SKM-1 (cell line): Measurements from ENCODE around the gene MKNK1.

Source experiments
- DNase-seq: peaks from one replicate; lab custom pipeline; 2025; ENCODE audit not compliant: unreplicated experiment; lab: John Stamatoyannopoulos, UW

MKNK1 gene

GRCh38 chr1:46599059-46599970 is 4.8 kb downstream of the MKNK1 start:
- no peak for DNase-seq

DNA sequence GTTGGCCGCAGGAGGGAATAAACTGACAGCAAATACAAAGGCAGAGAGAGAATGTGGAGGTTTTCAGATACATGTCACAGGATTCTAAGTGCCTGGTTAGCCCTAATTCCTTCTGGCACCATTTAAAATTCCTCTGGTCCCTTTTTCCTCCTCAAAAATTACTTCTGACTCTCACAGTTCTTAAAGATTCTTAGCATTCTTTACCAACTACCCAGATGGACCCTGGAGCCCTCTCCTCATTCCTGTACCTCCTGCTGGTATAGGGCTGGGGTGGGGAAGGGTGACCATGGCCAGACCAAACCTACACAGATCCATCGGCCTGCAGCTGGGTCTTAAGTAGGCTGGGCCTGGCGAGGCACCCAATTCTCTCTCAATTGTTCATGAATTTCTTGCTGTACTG is 7.2 kb downstream of the MKNK1 start:
- no peak for DNase-seq

GRCh38 chr1:46596036-46596435 is 8.0 kb downstream of the MKNK1 start:
- no peak for DNase-seq

- peak; percentile 82 for DNase-seq
Observed at GRCh38 chr1:46595127-46595526, 8.9 kb downstream of the MKNK1 start.

DNA sequence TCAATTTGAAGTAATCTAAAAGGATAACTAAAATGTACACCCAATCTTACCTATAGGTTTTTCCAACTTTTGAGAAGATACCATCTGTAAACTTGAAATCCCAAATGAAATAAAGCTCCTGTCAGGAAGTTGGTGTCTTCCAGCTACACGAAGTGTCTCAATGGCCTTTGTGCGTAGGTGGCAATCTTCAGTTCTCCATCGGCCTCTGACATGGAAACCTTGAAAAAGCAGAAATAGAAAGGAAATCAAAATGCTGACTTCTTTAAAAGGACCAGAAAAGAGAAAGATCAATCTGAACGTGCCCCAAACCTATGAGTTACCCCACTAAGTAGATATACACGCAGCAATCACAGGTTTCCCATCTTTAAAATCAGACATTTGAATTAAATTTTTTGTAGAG is 10.0 kb downstream of the MKNK1 start:
- DNase-seq = no peak

DNA sequence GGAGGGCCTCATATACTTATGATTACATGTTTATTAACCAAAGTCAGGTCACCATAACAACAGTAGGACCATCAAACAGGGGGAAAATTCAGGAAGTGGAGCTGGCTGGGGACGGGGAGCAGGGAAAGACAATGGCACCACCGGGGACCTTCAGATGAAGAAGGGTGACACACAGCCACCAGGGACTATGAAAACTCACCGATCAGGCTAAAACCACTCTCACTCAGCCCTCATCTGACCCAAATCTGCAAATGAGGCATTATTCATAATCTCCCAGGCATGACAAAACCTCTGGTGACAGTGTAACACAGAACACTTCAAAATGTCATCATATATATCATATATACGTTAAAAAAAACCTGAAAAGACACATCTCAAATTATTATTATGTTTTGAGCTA is 11.2 kb downstream of the MKNK1 start:
- no peak for DNase-seq

DNA sequence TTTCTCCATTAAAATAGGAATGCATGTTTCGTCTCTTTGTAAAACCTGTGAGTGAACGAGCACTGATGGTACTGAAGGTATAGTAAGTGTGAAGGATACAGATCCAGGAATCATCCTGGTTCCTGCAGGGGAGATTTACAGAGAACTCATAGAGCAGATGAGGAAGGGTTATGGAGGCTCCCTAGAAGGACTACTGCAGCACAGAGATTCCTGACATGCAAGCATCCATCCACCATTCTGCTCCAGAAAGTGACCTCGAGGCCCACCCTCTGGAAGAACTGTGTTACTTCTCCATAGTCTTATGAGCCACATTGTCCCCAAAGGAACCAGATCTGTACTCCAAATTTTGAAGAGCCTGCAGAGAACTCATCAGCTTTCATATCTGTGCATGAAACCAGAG is 14.5 kb downstream of the MKNK1 start:
- DNase-seq = no peak

GRCh38 chr1:46587069-46587468 is 17.0 kb downstream of the MKNK1 start:
- DNase-seq = peak; percentile 77

GRCh38 chr1:46585312-46585938 is 18.6 kb downstream of the MKNK1 start:
- DNase-seq = no peak

DNA sequence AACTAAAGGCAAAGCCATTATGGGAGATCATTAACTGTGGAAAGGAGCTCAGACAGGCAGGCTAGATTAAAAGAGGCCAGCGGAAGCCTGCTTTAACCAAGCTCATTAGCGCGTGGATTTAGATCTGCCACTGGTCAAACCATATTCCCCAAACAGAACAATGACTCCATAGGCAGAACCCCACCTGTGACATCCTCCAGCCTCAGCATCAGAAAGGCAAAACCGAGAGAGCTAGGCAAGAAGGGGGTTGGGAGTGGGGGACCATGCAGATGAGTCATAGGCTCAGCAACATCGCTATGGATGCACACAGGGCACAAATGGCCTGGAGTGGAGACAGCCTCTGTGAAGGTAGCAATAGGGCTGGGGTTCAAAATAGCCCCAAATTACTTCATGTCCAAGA is 20.6 kb downstream of the MKNK1 start:
- no peak for DNase-seq

DNA sequence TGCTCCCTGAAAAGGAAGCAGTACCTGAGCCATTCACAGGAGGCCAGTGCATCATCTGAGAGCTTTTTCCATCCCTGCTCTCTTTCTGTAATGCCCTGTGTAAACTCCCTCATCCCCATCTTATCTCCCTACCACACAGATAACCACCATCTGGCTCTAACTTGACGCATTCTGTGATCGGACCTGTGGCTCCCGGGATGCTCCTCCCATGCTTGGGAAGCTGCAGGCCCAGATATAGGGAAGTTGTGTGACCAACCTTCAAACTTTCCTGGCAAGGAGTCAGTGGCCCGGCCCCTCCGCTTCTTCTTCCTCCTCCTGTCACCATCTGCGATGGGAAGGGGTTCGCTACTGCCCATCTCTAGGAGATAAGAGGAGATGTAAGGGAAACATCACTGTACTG is 21.1 kb downstream of the MKNK1 start:
- no peak for DNase-seq

DNA sequence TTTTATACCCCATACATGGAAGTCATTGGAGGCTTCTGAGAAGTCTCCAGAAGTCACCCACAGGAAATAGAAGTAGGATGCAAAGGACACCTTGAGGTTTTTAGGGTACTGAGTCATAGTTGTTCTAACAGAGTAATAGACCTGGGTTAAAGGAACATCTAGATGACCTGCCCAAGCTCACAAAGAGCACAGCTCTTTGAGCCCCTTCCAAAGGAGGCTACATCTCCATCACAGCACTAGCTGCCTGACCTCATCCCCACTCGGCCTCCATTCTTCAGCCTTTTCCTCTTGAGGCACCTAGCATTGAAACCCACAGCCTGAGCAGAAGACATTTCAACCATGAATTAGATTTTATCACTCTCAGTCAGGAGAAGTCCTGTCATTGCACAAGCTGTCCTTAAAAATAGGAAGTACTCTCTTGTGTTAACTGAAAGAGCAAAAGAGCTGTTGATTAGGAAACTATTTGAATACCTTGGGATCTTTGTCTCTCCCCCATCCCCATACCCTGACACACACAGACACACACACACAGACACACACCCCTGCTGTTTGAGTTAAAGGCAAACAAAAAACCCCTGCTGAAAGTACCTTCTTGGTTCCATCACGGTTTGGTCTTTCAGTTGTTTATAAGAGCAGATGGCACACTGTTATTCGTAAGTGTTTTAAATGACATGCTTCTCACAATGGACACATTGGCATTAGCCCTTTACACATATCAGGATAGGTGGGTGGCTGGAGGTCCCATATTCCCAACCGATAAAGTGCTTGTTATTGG is 22.2 kb downstream of the MKNK1 start:
- DNase-seq = peak; percentile 88

DNA sequence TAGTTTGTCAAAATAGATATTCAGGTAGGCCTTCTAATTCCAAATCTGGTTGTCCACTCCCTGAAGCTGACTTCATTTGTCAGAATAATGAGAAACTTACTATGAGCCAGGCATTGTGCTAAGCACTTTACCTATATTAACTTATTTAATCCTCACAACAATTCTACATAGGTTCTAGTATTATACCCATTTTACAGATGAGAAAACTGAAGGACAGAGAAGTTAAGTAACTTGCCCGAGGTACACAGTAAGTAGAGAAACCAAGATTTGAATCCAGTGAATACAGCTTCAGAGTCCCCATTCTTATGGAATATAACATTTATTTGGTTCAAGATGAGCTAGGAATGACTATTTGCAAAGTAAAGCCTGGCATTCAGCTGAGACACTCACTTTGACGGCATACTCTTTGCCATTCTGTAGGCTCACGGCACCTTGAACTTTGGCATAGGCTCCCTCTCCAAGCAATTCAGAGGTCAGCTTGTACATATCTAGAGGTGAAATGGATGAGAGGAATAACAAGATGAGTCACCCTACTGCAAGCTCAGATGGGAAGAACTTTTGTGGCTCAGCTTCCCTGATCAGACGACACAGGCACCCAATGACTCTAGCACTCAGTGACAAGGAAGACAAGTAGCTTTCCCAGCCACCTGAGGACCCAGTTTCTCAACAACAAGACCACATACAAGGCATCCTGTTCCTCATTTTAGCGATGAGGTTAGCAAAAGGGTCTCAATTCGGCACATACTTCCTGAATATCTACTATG is 23.7 kb downstream of the MKNK1 start:
- peak; percentile 80 for DNase-seq

GRCh38 chr1:46577671-46578070 is 26.4 kb downstream of the MKNK1 start:
- no peak for DNase-seq

GRCh38 chr1:46576596-46576995 is 27.5 kb downstream of the MKNK1 start:
- no peak for DNase-seq

GRCh38 chr1:46575778-46576177 is 28.3 kb downstream of the MKNK1 start:
- no peak for DNase-seq

GRCh38 chr1:46575300-46575699 is 28.8 kb downstream of the MKNK1 start:
- no peak for DNase-seq

- no peak for DNase-seq
Observed at GRCh38 chr1:46571691-46572225, 32.3 kb downstream of the MKNK1 start.

GRCh38 chr1:46569884-46570725 is 34.0 kb downstream of the MKNK1 start:
- DNase-seq = no peak

- DNase-seq = no peak
Observed at GRCh38 chr1:46569116-46569515, 35.0 kb downstream of the MKNK1 start.
